NB4 (cell line): Measurements from ENCODE around the gene DGAT2L6.

ENCODE experiments used
- CTCF ChIP-seq: IDR thresholded peaks from one replicate; pipeline ENCODE4 v1.5.1; 2012; ENCODE audit warnings: low read depth, low read length
- MAX ChIP-seq: IDR thresholded peaks from 2 replicates; pipeline ENCODE4 v1.6.1; 2011; ENCODE audit warnings: low read depth, low read length
- MYC ChIP-seq: IDR thresholded peaks from 2 replicates; pipeline ENCODE4 v1.6.1; 2011; ENCODE audit warnings: low read depth, low read length
- POLR2A ChIP-seq: IDR thresholded peaks from 2 replicates; pipeline ENCODE4 v1.6.1; 2011; ENCODE audit warnings: mild to moderate bottlenecking; ENCODE audit not compliant: insufficient read length; ENCODE audit errors: extremely low read depth

DNA sequence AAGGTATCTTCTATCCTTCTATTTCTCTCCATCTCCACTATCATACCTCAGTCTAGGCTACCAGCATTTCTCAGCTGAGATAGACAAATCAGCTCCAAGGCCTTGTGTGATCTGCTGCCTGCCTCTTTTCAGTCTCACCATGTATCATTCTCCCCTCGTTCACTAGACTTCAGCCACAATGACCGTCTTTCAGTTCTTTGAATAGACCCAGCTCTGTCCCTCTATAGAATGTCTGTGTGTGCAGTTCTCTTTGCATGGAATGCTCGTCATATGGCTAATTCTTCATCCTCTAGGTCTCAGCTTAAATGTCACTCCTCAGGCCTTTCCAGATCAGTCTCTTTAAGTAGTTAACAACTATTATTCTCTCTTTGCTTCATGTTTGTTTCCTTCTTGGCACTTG is 37.5 kb upstream of the DGAT2L6 start:
- no peak for TF ChIP-seq CTCF
- TF ChIP-seq POLR2A = no peak
- TF ChIP-seq MAX = no peak
- TF ChIP-seq MYC = no peak
